HEK293 (cell line): ENCODE results near the gene CCDC178.

Experiments
- CTCF ChIA-PET: fragments of 350-600 bp; formaldehyde crosslinking; extraction: SDS; loops from one replicate; lab custom pipeline; 2021; ENCODE audit warnings: antibody characterized with exemption; lab: Yijun Ruan, JAX
- POLR2A ChIA-PET: fragments of 300-600 bp; formaldehyde crosslinking; extraction: SDS; loops from one replicate; lab custom pipeline; 2020; ENCODE audit warnings: antibody characterized with exemption, inconsistent platforms; lab: Yijun Ruan, JAX
- H3K27ac ChIP-seq: fragments of 200-500 bp; sonication (Bioruptor generic); 2 replicates; pipeline ENCODE4 v1.5.1; 2014; ENCODE audit warnings: low read depth, low read length, control low read depth, inconsistent platforms; ENCODE audit errors: extremely low read depth
- H3K36me3 ChIP-seq, 2 experiments: fragments of 200-500 bp in 1 of 2; sonication (Bioruptor generic) in 1 of 2; 1 replicate in 1 of 2; 2 replicates in 1 of 2; pipeline ENCODE4 v1.5.1; 2014 to 2017; ENCODE audit warnings: inconsistent platforms in 2 of 2, low read length in 2 of 2; ENCODE audit not compliant: control insufficient read depth in 2 of 2, insufficient read depth in 1 of 2
- H3K4me1 ChIP-seq: fragments of 200-500 bp; sonication (Bioruptor generic); 2 replicates; pipeline ENCODE4 v1.5.1; 2014; ENCODE audit warnings: mild to moderate bottlenecking, low read length, inconsistent platforms; ENCODE audit not compliant: control insufficient read depth, insufficient read depth
- H3K4me3 ChIP-seq: 2 replicates; pipeline ENCODE4 v1.5.1; 2011; ENCODE audit warnings: low read depth, mild to moderate bottlenecking, control low read depth, low read length, moderate library complexity
- H3K9me3 ChIP-seq: fragments of 200-500 bp; sonication (Bioruptor generic); 2 replicates; pipeline ENCODE4 v1.5.1; 2014; ENCODE audit warnings: low read depth, low read length, inconsistent platforms; ENCODE audit not compliant: control insufficient read depth, insufficient read depth
- HOXC10 ChIP-seq: sonication (generic); formaldehyde crosslinking; IDR thresholded peaks from 2 replicates; pipeline ENCODE4 v1.8.1; 2023; ENCODE audit warnings: mild to moderate bottlenecking, missing genetic modification reagents
- KLF10 ChIP-seq: fragments of 450-650 bp; IDR thresholded peaks from 2 replicates; pipeline ENCODE4 v1.5.1; 2018; ENCODE audit warnings: missing biosample characterization, mild to moderate bottlenecking, missing genetic modification characterization
- PRDM2 ChIP-seq: fragments of 450-650 bp; formaldehyde crosslinking; IDR thresholded peaks from 2 replicates; pipeline ENCODE4 v1.5.1; 2016; ENCODE audit warnings: missing biosample characterization, missing genetic modification characterization, borderline replicate concordance
- SP3 ChIP-seq: fragments of 450-650 bp; formaldehyde crosslinking; IDR thresholded peaks from 2 replicates; pipeline ENCODE4 v1.5.1; 2016; ENCODE audit warnings: missing biosample characterization, missing genetic modification characterization
- YY1 ChIP-seq: fragments of 450-650 bp; formaldehyde crosslinking; IDR thresholded peaks from 2 replicates; pipeline ENCODE4 v1.5.1; 2018; ENCODE audit warnings: missing biosample characterization, missing genetic modification characterization
- ZBTB20 ChIP-seq: fragments of 450-650 bp; formaldehyde crosslinking; IDR thresholded peaks from 2 replicates; pipeline ENCODE4 v1.5.1; 2016; ENCODE audit warnings: missing biosample characterization, missing genetic modification characterization
- ZBTB26 ChIP-seq: fragments of 450-650 bp; formaldehyde crosslinking; optimal IDR thresholded peaks from 2 replicates; pipeline ENCODE3; 2016; ENCODE audit warnings: missing biosample characterization, mild to moderate bottlenecking, missing genetic modification characterization
- ZBTB6 ChIP-seq: fragments of 450-650 bp; formaldehyde crosslinking; IDR thresholded peaks from 2 replicates; pipeline ENCODE4 v1.5.1; 2017; ENCODE audit warnings: missing biosample characterization, missing genetic modification characterization
- ZNF140 ChIP-seq: fragments of 450-650 bp; formaldehyde crosslinking; IDR thresholded peaks from 2 replicates; pipeline ENCODE4 v1.5.1; 2016; ENCODE audit warnings: missing biosample characterization, missing genetic modification characterization
- ZNF169 ChIP-seq: fragments of 450-650 bp; formaldehyde crosslinking; IDR thresholded peaks from 2 replicates; pipeline ENCODE4 v1.5.1; 2016; ENCODE audit warnings: missing biosample characterization, missing genetic modification characterization
- ZNF202 ChIP-seq: fragments of 450-650 bp; formaldehyde crosslinking; IDR thresholded peaks from 2 replicates; pipeline ENCODE4 v1.5.1; 2016; ENCODE audit warnings: missing biosample characterization, missing genetic modification characterization, borderline replicate concordance
- ZNF266 ChIP-seq: fragments of 450-650 bp; formaldehyde crosslinking; IDR thresholded peaks from 2 replicates; pipeline ENCODE4 v1.5.1; 2016; ENCODE audit warnings: missing biosample characterization, missing genetic modification characterization, low read depth
- ZNF404 ChIP-seq: fragments of 450-650 bp; formaldehyde crosslinking; IDR thresholded peaks from 2 replicates; pipeline ENCODE4 v1.5.1; 2017; ENCODE audit warnings: missing biosample characterization, missing genetic modification characterization
- ZNF626 ChIP-seq: fragments of 450-650 bp; sonication (Bioruptor Pico); formaldehyde crosslinking; IDR thresholded peaks from 2 replicates; pipeline ENCODE4 v1.5.1; 2018; ENCODE audit warnings: missing biosample characterization, missing genetic modification characterization, inconsistent platforms
- ZNF654 ChIP-seq: fragments of 450-650 bp; formaldehyde crosslinking; IDR thresholded peaks from 2 replicates; pipeline ENCODE4 v1.5.1; 2016; ENCODE audit warnings: low read depth, missing biosample characterization, missing genetic modification characterization
- ZNF701 ChIP-seq: fragments of 450-650 bp; formaldehyde crosslinking; IDR thresholded peaks from 2 replicates; pipeline ENCODE4 v1.5.1; 2016; ENCODE audit warnings: missing biosample characterization, missing genetic modification characterization
- ZNF830 ChIP-seq: fragments of 450-650 bp; IDR thresholded peaks from 2 replicates; pipeline ENCODE4 v1.5.0; 2018; ENCODE audit warnings: missing biosample characterization, missing genetic modification characterization, low read depth, mild to moderate bottlenecking, moderate library complexity
- ZSCAN23 ChIP-seq: fragments of 450-650 bp; formaldehyde crosslinking; IDR thresholded peaks from 2 replicates; pipeline ENCODE4 v1.5.1; 2016; ENCODE audit warnings: missing biosample characterization, missing genetic modification characterization
- TF ChIP-seq, protein P1 (sequence below): fragments of 450-650 bp; formaldehyde crosslinking; IDR thresholded peaks from 2 replicates; pipeline ENCODE4 v1.5.1; 2016; ENCODE audit warnings: missing biosample characterization, missing genetic modification characterization
- TF ChIP-seq, protein P2 (sequence below): fragments of 450-650 bp; formaldehyde crosslinking; IDR thresholded peaks from 2 replicates; pipeline ENCODE4 v1.5.1; 2016; ENCODE audit warnings: missing biosample characterization, missing genetic modification characterization

CCDC178 gene

DNA sequence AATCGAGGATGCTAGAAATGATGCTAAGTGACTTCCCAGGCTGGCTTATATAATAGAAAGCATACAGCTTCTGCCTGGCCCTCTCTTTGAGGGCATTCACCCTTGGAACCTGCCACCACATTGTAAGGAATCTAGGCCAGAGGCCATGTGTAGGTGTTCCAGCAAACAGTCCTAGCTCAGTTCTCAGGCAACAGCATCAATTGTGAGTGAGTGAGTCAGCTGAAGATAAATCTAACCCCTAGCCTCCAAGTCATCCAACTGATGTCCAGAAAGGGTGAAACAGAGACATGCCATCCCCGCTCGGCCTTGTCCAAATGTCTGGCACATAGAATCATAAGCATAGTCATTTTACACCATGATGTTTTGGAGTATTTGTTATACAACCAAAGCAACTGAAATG is 343.4 kb downstream of the CCDC178 start (continued):
- TF ChIP-seq KLF10: no peak
- no peak for TF ChIP-seq HOXC10

DNA sequence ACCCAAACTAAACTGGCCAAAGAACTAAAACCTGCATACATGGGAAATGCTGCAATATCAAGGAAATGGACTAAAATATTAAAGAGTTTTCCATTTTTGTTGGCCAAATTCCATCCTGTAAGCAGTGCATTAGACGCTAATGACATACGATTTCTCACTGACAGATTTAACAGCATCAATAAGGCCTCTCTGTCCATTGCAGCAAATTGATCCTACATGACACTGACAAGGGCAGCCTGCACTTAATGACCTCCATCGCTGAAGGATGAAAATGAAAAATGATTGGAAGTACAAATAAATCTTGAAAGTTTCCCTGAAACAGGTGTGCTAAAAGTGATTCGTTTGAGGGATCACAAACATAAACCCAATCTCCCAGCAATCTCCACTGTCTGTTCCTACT is 350.1 kb downstream of the CCDC178 start:
- Histone ChIP-seq H3K4me3 (no peak overlapping the region), H3K4me1 (no peaks in the 10 kb centered on the region), H3K27ac (no peak overlapping the region), H3K36me3 (no peaks in the 10 kb centered on the region), H3K9me3 (no peaks in the 10 kb centered on the region)
- ChIA-PET POLR2A (no interaction called here), CTCF (no interaction called here)
- TF ChIP-seq ZNF202 (tag by site-specific recombination) (no peak), ZNF169 (tag by site-specific recombination) (no peak), SP3 (no peak), ZNF654 (tag by site-specific recombination) (no peak), ZBTB26 (tag by site-specific recombination) (no peak)
- TF ChIP-seq, protein P1, sequence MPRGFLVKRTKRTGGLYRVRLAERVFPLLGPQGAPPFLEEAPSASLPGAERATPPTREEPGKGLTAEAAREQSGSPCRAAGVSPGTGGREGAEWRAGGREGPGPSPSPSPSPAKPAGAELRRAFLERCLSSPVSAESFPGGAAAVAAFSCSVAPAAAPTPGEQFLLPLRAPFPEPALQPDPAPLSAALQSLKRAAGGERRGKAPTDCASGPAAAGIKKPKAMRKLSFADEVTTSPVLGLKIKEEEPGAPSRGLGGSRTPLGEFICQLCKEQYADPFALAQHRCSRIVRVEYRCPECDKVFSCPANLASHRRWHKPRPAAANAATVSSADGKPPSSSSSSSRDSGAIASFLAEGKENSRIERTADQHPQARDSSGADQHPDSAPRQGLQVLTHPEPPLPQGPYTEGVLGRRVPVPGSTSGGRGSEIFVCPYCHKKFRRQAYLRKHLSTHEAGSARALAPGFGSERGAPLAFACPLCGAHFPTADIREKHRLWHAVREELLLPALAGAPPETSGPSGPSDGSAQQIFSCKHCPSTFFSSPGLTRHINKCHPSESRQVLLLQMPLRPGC (tag by site-specific recombination): no peak

DNA sequence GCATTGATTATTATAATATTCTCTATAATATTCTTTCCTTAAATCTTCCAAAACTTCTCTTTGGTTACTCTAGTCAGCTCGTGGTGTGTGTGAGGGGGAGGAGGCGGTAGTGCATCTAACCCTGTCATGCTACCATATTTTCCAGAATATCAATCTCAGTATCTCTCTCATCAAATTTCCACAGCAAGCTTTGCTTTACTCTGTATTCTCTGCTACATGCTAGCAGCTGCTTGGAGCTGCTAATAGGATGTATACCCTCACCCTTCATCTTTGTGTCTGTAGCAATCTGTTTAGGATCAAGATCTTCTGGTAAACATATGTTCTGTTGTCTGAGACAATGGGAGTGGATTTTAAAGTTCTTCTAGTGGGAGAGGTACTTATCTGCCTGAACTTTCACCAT is 363.9 kb downstream of the CCDC178 start:
- TF ChIP-seq ZNF266 (tag by site-specific recombination) (no peak), ZNF140 (tag by site-specific recombination) (no peak), ZSCAN23 (no peak), ZNF169 (tag by site-specific recombination) (no peak), ZBTB6 (tag by site-specific recombination) (no peak), ZBTB20 (tag by site-specific recombination) (no peak), ZNF830 (tag by site-specific recombination) (no peak), YY1 (no peak), PRDM2 (no peak), ZNF701 (tag by site-specific recombination) (no peak), ZNF626 (no peak), KLF10 (no peak), ZNF404 (tag by site-specific recombination) (no peak)
- TF ChIP-seq, protein P2, sequence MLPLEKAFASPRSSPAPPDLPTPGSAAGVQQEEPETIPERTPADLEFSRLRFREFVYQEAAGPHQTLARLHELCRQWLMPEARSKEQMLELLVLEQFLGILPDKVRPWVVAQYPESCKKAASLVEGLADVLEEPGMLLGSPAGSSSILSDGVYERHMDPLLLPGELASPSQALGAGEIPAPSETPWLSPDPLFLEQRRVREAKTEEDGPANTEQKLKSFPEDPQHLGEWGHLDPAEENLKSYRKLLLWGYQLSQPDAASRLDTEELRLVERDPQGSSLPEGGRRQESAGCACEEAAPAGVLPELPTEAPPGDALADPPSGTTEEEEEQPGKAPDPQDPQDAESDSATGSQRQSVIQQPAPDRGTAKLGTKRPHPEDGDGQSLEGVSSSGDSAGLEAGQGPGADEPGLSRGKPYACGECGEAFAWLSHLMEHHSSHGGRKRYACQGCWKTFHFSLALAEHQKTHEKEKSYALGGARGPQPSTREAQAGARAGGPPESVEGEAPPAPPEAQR (tag by site-specific recombination): no peak
- ChIA-PET POLR2A (no interaction called here), CTCF (interaction anchor here (0.7 kb wide), 1 partner anchor 38 kb away, joined by 6 read pairs; no protein-coding TSS in a partner anchor)
- no peaks in the 10 kb centered on the region for H3K9me3 ChIP-seq
- no peaks in the 10 kb centered on the region for H3K4me1 ChIP-seq
- no peaks in the 10 kb centered on the region for H3K36me3 ChIP-seq
- H3K27ac ChIP-seq: no peak overlapping the region
- no peak overlapping the region for H3K4me3 ChIP-seq
